HG02642 (cell line): ENCODE data around the gene CD1B.
"Not testable (repeated sequence)": the region's sequence is repeated elsewhere in the genome, so short reads cannot be mapped to it uniquely, and the experiment has no call there.

ENCODE experiments used
- ATAC-seq: cut with Tn5 transposase; IDR thresholded peaks from one replicate; pipeline ENCODE4 v1.9.1; 2021; ENCODE audit warnings: mild to moderate bottlenecking; ENCODE audit not compliant: unreplicated experiment, poor library complexity

CD1B gene

DNA sequence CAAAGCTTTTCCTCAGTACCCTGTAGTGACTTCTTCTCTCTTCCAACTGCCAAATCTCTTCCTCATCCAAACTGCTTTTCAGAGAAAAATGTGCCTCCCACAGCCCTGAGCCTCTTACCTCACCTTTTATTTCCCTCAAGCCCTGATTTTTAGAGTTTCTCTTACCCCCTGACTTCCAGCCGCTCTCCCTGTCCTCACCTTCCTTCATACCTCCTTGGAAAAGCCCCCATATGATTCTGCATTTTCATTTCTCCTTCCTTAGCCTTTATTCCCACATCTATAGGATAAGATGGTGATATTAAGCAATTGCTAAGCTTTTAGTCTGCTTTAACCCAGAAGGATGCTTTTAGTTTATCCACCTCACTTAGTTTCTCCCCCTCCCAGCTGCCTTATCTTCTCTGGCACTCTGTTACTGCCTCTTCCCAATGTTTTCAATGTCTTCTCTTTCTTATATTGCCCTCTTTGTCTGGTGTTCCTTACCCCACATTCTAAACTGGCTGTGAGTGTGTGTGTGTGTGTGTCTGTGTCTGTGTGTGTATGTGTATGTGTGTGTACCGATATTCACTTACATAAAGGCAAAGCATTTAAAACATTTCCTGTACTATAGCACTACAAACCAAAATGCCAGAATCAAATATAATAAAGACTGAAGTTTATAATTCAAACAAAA, at the start of gene CD1B:
Gene CD1B, minus strand, starts transcription at position 51 of the 670 bp plus-strand sequence. CDS start 108 bp downstream, outside the sequence.
- no peak for ATAC-seq

GRCh38 chr1:158374860-158375259, 43.5 kb upstream of the CD1B start:
- ATAC-seq, result no peak

- ATAC-seq, result not testable (repeated sequence)
These were observed 42.8 kb upstream of the CD1B start for GRCh38 chr1:158374101-158374500.

DNA sequence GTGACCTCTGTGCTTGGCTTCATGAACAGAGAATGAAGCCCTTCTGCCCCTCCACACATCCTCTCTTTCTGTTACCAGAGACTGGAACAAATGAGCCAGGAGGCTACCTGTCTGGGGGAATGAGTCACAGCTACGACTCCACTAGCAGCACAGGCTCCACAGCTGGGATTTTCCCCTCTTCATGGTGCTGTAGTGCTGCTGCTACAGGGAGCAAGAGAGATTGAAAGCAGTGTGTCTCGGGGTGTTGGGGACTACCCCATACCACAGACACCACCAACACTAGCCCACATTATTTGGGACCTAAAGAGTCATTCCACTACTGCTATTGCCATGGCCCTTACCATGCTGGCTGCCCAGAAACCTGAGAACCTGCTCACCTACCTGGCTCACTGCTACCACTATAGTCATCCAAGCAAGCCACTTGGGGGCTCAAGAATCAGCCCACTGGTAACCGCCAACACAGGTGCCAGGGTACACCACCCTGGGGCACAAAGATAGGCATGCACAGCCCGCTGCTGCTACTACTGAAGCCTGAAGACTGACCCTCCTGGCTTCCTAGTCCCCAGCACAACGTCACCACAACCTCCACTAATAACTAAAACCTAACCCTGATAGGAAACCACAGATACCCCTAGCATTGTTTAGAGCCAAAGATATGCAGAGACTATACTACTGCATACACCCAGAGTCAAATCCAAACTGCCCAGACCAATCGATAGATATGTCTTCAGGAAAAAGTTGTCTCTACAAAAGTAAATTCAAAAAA, 40.0 kb upstream of the CD1B start:
- ATAC-seq, result peak; percentile 95

DNA sequence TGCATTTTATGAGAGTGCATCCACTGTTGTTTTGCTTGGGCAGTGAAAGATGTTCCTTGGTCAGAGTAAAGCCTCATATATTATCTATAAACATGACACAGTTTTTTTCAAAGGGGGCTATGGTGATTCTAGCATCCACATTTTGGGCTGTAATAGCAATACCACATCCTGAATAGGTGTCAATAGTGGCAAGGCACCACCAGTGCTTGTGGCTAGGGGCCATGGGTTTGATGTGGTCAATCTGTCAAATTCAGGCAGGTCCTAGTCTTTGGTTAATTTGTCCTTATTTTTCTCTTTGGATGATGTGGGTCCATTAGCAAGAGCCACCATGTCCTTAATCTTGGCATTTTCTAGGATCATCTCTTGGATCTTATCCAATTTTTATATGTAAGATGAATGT, 35.5 kb upstream of the CD1B start:
- ATAC-seq, result no peak

DNA sequence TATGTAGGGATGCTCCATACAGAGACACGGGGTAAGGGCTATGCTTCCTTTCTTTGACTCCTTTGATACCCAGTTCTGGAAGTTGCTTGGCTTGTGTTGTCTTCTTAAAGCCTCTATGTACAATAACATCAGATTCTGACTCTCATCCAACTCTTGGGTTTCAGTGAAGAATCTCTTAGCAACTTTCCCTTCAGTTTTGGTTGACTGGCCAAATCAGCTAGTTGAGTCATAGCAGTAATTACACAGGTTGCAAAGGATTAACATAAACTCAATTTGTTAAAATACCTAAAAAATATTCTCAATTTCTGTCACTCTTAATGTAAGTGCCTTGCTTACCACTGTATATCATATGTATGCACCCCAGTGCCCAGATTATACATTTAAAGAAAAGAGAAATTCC, 31.6 kb upstream of the CD1B start:
- no peak for ATAC-seq

DNA sequence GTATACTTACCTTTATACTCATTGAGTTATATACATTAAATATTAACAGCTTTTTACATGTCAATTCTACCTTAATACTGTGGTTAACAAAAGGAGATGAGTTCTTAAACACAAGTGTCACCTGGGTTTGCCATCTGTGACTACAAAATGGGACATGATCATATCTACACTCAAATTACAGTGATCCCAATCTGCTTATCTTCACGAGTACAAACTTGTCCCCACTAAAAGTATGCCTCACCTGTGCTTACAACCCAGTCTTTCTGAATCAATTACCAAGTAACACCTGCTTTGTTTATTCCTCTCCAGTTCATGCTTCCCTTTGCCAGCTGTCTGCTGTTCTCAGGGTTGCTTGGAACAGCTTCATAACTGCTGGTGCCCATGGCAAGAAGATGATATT, 31.2 kb upstream of the CD1B start:
- ATAC-seq, result no peak

DNA sequence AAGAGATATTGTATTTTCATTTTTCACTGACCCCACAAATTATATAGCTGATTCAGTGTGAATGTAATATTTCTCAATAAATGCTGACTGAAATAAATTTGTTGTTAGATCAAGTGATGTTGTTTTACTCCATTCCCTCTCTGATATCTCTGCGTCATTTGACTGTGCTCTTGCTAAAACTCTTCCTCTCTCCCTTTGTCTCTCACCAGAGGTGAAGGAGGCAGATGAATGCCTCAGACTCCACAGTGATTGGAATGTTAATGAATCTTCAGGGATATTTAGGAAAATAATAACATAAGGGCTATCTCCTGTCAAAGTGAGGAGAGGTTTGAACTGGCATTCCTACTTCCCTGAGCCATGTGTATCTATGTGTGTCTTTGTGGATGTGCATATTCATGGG, 26.1 kb upstream of the CD1B start:
- no peak for ATAC-seq

DNA sequence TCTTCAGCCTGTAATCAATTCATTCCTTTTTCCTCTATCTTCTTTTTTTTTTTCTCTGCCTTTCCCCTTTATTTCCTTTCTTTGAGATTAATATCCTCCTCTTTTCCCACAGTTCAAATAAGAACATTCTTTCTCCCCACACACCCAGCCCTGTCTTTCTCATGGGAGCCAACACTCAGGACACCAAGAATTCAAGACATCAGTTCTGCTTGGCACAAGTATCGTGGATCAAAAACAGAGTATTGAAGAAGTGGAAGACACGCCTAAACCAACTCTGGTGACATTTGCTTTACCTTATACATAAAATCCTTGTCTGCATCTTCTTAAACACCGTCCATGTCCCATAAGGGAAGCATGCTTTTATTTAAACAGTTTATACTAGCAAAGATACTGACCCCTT, 25.3 kb upstream of the CD1B start:
- ATAC-seq, result no peak

GRCh38 chr1:158355773-158356285, 24.5 kb upstream of the CD1B start:
- ATAC-seq, result no peak

- ATAC-seq, result no peak
These were observed 22.9 kb upstream of the CD1B start for GRCh38 chr1:158354255-158354654.

DNA sequence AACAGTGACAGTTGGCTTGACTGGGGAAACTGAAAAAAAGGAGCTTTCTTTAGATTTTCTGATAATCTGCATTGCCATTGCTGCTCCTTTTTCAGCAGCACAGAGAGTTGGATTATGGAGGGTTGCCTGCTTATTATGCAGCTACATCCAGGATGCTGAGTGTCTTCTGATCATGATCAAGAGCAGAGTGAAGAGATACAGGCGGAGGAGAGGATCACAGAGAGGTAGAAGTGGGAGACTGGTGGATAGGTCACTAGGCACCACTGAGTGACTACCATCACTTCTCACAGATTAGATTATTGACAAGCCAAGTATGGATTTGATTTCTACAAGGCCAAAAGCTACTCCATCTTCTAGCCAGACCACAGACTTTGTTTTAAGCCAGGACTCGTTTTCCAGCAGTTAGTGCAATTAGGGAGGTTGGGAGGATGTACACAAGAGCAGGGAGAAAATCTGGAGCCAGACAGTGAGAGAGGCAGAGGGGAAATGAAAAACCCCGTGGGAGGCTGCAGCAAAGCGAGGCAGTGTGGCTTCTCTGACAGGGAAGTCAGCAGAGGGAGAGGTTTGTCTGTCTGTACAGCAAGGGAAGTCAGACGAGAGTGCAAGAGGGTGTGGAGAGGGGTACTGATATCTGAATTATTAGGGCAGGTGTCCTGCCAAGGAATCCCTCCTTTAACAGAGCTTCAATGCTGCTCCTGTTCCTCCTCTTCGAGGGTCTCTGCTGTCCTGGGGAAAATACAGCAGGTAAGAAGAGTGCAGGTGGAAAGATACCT, 22.2 kb upstream of the CD1B start, which contains the start of gene CD1E:
Gene CD1E, plus strand, starts transcription at position 592 of the 773 bp plus-strand sequence. Its CDS starts 95 bp downstream, at position 687.
- no peak for ATAC-seq

- ATAC-seq, result not testable (repeated sequence)
These were observed 17.6 kb upstream of the CD1B start for GRCh38 chr1:158348946-158349345.

GRCh38 chr1:158336413-158336812, 5.1 kb upstream of the CD1B start:
- ATAC-seq, result not testable (repeated sequence)

DNA sequence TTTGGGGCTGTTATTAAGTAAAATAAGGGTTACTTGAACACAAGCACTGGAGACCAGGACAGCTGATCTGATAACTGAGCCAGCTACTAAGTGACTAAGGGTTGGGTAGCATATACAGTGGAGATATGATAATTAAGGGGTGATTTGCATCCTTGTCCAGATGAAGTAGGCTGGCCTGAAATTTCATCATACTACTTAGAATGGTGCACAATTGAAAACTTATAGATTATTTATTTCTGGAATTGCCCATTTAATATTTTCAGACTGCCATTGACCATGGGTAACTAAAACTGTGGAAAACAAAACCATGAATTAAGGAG, 3.8 kb upstream of the CD1B start:
- ATAC-seq, result no peak

DNA sequence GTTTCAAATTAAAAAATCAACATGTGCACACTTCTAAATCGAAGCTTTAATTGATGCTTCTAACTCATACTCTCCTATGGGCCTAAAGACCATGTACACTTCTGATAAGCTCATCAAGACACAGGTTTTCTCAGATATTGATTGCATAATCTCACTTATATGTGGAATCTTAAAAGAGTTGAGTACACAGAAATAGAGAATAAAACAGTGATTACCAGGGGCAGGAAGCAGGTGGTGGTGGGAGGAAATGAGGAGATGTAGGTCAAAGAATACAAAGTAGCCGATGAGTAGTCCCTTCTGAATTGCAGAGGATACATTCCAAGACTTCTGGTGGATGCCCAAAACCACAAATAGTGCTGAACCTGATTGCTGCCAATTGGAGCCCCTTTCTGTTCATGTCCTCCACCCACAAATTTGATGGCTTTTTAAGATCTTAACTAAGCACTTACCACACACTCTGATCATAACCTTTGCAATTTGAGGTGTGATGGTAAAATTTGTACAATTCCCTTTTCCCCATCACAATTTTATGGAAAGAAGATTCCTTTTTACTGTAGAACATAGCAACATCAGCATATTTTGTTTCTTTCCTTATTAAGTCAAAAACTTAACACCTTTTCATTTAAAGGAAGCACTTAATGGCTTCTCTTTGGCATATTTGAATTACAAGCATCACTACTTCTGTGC, 3.3 kb upstream of the CD1B start:
- ATAC-seq, result no peak

DNA sequence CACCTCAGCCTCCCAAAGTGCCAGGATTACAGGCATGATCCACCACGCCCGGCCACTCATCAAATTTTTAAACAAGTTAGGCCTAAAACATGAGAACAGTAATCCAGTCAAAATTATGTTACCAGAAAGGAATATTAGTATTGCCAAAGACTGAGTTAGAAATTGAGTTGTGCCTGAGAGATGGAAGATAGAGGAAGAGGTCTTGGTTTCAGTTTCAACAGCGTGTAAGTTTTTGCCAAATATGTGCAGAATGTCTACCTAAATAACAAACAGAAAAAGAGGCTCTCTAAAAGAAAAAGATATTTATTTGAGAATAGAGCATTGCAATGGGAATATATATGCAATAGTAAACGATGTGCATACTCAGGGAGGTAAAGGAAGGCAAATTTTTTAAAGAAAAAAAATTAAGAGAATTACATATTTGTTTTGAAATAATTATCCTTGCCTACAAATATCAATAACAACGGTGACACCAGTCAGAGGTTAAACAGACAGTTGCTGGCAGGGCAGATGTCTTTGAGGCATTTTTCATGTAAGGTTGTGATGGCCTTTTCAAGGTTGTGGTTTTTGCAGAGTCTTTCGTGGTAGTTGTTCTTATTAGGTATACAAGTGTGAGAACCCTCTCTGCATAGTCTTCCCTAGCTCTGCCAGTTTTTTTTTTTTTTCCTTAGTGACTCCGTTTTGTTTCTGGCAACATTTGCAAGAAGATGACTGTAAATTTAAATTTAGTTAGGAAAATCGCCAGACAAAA, 2.2 kb upstream of the CD1B start:
- ATAC-seq, result no peak

- ATAC-seq, result no peak
These were observed 265 bp downstream of the CD1B start for GRCh38 chr1:158331106-158331425.

- ATAC-seq, result no peak
These were observed 783 bp downstream of the CD1B start for GRCh38 chr1:158330391-158331105.
